IMR-90 (cell line): Measurements from ENCODE around the gene ELP2.
"Not testable (repeated sequence)": the region's sequence is repeated elsewhere in the genome, so short reads cannot be mapped to it uniquely, and the experiment has no call there.

Experiments used
- CTCF ChIP-seq: conservative IDR thresholded peaks from 2 replicates; pipeline ENCODE4 v1.5.1; 2012; ENCODE audit warnings: mild to moderate bottlenecking, low read depth, low read length, improper control_type of control experiment
- FOS ChIP-seq: fragments of 150-350 bp; IDR thresholded peaks from 2 replicates; pipeline ENCODE4 v1.6.1; 2016; ENCODE audit warnings: low read depth, low read length
- POLR2A ChIP-seq: IDR thresholded peaks from 2 replicates; pipeline ENCODE4 v1.6.1; 2012; ENCODE audit warnings: mild to moderate bottlenecking, low read depth, low read length

- not testable (repeated sequence) for TF ChIP-seq CTCF, FOS, POLR2A
These were observed 78.3 kb downstream of the ELP2 start for GRCh38 chr18:36207969-36208368.
